Renal cortical epithelial cell (primary cell): ENCODE data around the gene FAT1. TPM values are rescaled to one million over a fixed set of nuclear protein-coding genes. Genes with fewer than 3 reads are reported as not detected.
"Not testable (repeated sequence)": the region's sequence is repeated elsewhere in the genome, so short reads cannot be mapped to it uniquely, and the experiment has no call there.

ENCODE experiments used
- DNase-seq: peaks from one replicate; pipeline ENCODE4 v3.0.0-alpha.2; 2011; ENCODE audit warnings: low read depth
- total RNA-seq: library from RNA; depleted of rRNA; stranded (reverse); fragments of >200 nt; gene quantifications from 2 replicates; pipeline ENCODE4 v1.2.3, GENCODE V29; 2014

The FAT1 gene
- total RNA-seq, 1 donor from 2014 or later: 594 TPM

DNA sequence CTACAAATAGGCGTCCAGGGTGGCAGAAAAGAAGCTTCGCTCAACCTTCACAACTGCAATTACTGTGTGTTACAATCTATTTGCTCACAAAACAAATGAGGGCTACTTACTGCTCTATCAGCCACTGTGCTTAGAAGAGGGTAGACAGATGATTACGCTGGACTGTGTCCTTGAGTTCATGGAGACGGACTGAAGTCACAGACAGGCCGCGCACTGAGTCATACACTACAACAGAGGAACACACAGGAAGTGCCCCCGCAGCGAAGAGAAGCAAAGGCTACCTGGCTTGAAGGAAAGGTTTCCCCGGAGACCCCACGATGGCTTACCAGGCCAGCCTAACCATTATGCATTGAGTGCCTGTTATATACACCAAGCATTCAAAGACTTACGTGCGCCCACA is 25.6 kb downstream of the FAT1 start:
- DNase-seq: no peak

DNA sequence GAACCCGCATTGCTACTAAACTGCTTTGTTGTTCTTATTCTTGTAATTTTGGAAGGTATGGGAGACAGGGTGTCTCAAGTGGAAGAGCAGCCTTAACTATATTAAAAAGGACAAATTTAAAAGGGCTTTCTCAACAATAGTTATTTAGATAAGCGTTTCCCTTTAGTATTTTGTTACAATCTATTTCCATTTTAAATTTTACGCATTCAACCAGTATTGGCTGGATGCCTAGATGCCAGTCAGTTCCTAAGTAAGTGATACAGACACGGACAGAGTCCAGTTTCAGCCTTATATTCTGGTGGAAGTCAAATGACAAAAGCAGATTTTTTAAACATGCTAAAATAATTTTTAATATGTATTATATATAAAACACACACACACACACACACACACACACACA is 28.3 kb downstream of the FAT1 start:
- DNase-seq: no peak

DNA sequence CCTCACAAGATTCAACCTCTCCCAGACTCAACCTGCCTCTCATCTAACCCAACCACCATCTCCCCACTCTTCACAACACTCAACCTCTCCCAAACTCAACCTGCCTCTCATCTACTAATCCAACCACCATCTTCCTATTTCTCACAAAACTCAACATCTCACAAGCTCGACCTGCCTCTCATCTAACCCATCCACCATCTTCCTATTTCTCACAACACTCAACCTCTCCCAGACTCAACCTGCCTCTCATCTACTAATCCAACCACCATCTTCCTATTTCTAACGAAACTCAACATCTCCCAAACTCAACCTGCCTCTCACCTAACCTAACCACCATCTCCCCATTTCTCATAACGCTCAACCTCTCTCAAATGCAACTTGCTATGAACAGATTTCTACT is 29.8 kb downstream of the FAT1 start:
- DNase-seq: no peak

DNA sequence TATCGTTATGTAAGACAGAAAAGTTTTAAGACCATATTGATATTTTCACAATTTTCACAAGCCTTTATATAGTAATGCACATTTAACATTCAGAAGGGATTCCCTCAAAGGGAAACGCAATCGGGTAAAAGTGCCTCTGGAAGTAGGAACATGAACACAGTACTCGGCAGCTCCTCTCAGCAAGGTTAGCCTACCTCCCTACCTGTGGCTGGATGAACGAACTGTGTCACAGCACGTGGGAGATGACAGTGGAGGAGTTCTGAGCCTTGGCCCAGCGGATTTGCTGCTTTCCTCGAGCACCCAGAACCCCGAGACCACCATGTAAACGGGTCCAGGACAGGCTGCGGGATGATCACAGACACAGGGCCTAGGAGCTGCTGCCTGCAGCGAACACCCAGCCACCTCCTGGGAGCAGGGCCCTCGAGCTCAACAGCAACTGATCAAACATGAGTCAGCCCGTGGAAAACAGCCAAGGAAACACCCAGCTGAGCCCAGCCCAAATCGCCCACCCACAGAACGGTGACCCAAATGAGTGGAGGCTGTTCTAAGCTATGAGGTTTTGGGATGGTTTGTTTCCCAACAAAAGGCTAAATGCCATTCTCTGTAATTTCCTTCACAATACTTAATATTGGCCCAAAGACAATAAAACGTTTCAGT is 30.4 kb downstream of the FAT1 start:
- DNase-seq: peak; percentile 93

DNA sequence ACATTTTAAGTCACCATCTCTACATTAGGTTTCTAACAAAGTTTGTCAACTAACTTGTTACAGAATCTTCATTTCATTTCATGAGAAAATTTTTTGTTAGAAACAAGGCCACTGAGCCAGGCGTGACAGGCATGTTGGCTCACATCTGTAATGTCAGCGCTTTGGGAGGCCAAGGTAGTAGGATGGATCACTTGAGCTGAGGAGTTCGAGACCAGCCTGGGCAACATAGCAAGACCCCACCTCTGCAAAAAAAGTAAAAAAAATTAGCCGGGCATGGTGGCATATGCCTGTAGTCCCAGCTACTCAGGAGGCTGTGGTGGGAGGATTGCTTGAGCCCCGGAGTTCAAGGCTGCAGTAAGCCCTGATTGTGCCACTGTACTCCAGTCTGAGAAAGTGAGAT is 32.3 kb downstream of the FAT1 start:
- DNase-seq: no peak

DNA sequence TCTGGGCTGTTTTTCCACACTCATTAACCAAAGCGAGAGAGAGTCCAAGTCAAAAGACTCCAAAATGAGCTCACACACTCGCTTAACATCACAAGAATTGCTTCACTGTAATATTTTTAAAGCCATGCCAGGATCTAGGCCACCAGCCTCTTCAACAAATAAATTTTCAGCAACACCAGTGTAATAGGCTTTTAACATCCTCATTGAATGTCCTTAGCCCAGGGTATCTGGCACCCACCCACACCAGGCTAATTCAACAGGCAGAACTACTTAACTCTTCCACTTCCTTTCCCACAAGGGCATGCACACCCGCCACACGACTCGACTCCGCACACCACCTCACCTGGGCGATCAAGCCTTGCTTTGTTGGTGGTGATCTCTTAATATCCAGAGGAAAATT is 34.2 kb downstream of the FAT1 start:
- DNase-seq: peak; percentile 92

DNA sequence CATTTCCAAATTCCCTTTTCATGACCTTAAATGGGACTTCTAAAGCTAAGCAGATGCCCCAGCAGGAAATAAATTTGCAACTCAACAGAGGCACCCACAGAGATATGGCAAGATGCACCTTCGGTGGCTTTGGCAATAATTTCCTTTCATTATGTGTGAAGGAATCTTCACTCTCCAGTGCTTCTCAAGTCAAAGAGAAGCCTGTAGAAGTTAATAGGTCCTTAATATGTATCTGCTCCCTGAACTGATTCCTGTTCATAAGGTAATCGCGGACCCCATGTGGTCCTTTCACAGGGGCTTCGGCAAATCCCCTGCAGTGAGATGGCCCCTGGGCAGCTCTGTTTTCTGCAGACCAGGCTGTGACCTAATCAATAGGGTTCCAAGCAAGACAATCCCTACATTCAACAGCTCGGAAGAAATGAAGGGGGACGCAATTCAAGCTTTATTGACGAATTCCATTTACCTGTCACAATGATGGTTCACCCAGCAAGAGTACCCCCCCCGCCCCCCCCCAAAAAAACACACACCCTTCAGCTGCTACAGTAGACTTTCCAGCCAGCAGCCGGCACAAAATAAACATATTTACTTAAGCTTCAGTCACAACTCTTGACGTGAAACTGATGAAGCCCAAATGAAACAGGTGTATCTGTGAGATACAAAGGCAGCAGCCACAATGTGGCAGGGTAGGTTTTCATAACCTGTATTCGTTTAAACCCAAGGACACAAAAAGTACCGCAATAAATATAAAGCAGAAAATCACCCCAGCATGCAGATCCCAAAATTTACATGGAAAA is 35.3 kb downstream of the FAT1 start:
- peak; percentile 44 for DNase-seq

DNA sequence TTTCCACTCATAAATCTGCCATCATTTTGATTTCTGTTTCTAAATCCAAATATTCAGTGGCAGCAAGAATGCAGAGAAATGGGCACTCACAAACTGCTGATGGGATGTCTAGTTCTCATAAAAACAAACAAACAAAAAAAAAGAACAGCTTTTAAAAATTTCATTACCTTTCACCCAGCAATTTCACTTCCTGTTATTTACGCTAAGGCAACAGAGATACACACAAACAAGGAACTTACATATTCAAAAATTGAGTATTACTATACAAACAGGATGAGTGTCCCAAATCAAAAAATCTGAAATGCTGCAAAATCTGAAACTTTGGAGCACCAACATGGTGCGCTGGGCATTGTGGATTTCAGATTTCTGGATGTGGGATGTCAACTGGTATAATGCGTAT is 36.4 kb downstream of the FAT1 start:
- DNase-seq: no peak

DNA sequence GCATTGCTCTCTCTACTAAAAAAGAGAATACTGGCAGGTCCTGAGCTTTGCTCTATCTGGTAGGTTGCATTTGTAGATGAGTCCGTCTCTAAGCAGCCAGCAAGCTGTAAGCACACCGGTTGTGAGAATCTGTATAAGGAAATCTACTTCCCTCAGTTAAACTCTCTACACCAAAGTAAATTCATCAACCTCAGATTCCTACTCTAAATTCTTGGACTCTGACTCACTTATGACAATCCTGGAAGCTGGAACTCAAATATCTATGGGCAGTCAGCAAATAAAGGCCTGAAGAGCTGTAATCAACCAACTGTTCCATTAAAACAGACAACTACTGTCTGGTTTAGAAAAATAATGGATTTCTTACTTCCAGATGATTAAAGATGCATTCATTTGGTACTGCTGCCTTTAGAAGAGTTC is 37.9 kb downstream of the FAT1 start:
- DNase-seq: peak; percentile 99

DNA sequence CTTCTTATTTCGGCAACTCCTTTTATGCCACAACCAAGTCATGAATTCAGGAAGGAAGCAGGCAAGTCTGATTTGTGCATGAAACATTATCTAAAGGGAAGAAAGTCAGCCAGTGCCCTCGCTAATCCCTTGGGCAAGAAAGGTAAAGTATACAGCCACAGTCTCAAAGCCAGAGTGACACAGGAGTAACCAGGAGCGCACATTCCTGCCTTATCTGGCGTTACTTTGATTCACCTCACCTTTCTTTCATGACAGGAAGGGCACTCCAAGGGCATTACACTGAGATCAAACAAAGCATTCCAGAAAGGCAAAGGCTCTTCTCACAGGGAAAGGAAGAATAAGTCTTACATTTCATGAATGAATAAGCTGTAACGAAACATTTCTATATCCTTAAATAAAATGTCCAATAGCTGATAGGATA is 38.8 kb downstream of the FAT1 start:
- peak; percentile 54 for DNase-seq

DNA sequence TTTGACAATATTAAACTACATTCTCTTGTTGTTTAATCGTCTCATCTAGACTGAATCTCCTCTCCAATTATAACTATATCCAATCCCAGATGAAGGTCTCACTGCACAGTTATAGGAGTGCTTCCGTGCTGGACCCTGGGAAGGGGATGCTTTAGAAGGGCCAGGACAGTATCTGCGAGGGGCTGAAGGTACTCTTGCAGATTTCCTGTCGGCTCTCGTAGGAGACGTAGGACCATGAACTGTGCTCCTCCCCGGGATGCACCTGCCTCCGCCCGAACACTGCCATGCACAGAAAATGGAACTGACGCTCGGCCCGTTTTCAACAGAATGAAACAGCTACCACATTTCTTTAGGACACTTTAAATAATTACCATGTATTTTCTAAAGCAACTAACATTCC is 39.4 kb downstream of the FAT1 start:
- no peak for DNase-seq

DNA sequence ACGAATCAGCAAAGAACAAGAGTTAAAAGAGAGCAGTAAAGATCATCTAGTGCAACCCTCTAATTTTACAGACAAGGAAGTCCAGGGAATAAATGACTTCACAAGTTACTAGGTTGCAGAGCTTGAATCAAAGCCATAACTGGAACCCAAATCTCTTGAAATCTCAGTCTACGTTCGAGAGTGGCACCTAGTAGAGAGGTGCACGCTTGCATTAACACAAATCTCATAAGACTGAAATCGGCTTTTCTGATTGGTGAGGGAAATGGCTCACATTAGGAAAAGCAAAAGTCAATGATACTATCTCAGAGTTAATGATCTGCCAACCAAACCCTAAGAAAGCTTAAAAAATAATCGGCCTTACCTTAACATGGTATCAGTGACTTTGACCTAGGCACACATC is 43.0 kb downstream of the FAT1 start:
- DNase-seq: no peak

DNA sequence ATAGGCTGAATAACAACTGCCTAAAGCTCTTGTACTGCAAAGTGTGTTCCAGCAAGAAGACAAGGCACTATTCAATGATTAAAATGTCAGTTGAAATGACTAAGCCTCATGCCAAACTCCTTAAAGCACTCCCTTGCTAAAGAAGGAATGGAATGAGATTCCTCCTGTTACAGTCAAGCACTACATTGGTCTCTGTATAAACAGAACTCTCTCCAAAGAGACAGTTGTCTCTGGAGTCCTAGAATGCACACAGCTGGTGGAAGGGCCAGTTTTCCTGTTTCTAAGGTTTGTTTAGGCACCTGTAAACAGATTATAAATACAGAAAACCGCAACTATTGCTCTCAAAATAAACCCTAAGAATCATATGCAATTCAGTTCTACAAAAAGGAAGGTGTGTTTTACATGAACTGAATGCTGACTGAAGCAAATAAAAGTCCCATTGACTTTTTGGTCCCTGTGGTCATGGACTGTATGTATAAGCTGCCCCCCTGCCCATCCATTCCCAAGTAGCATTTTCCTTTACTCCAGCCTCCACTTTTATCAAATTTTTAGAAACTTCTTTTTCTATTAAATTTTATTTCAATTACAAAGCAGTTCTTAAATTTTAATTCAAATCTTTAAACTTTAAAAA is 47.0 kb downstream of the FAT1 start:
- DNase-seq: peak; percentile 98

DNA sequence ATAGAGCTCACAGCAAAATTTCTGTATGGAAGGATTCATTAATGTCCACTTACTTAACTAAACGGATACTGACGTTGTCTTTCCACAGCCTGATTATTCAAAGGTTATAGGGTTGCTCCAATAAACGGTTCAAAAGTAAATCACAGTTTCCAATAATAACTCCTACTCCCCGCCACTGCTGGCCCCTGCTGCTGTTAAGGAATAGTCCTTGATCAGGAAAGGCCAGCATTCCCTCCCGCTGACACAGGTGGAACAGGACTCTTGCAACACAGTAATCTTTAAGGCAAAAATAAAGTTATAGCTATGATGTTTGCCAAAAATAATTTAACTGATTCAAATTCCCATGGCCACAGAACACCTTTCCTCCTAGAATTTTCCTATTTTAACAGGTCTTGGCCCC is 53.9 kb downstream of the FAT1 start:
- DNase-seq: no peak

DNA sequence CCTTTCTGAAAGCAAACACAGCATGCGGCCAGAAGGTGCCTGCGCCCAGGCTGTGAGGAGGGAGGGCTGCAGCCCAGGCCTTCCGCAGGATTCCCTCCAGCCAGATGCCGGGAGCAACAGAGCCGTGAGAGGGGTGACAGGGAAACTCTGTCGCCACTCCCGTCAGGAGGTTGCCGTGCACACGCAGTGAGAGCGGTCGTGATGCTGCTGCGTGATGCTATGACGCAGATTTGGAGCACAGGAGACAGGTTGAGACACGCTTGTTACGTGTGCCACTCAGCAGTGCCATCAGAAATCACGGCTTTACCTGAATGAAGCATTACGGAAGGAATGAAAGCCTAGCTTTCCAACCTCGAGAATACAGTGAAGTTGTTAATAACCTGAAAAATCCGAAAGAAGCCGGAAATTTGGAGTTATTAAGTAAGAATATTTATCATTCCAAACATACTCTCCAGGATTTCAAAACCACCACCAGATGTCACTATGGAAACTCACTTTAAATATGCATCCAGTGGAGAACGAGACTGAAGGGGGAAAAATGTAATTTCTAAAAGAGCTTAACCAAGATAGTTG is 54.4 kb downstream of the FAT1 start:
- DNase-seq: peak; percentile 65

DNA sequence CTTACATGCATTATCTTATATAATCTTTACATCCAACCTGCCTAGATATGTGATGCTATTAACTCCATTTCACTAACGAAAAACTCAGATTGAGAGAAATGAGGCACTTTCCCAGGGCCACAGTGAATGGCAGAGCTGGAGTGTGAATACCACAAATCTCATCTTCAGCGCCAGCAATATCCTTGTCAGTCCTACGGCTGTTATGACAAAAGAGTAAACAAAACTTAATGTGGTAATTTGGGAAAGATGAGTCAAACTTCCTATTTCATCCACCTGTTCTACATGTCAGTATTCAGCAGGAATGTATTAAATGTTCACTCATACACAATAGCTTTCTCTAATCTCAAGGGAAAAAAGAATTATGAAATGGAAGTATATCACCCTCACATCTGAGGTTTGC is 56.9 kb downstream of the FAT1 start:
- DNase-seq: peak; percentile 51

DNA sequence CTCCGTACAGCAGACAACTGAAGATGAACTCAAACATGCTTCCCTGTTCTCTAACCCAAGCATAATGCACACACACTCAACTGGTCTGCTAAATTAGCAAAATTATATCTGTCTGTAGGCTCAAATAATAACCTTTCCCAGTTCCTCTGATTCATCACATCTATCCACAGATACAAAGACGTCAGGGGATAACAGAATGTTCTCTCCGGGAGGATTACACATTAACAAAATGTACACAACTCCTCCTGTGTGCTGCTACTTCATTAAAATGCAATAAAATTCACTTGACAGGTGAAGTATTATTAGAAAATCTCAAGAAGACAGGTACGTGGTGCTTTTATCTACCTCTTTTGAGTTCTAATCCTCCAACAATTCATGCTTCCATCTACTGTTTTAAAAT is 57.4 kb downstream of the FAT1 start:
- DNase-seq: peak; percentile 92

DNA sequence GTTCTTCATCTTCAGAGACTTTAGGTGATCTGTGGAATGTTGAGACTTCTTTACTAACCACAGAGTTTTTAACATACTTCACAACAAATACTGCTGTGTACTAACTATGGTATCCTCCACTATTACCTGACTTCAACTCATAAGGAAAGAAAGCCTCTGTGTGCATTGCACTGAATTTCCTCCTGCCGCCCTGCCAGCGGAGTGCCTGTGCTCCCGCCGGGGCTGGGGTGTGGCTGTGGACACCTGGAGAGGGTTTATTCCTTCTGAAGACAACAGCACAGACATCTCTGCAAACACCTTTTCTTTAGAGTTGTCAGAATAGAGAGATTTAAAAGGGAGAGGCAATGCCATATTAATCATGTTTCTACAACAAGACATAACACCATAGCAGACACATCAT is 63.3 kb downstream of the FAT1 start:
- no peak for DNase-seq

DNA sequence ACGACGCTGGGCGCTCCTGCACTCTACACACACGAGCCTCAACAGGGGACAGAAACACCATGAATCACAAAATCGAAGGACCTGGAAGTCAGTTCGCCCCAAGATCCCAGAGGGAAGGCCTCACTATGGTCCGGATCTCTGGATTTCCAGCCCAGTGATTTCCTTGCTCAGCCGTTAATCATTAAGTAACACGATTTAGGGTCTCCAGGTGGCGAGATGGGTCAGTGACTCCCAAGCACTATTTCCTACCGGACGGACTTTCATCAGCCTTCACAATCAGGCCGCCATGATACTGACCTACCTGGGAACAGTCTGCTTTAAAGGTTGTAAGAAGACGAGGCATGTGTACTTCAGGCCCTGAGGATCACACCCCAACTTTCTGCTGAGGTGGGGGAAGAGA is 63.7 kb downstream of the FAT1 start:
- peak; percentile 55 for DNase-seq

DNA sequence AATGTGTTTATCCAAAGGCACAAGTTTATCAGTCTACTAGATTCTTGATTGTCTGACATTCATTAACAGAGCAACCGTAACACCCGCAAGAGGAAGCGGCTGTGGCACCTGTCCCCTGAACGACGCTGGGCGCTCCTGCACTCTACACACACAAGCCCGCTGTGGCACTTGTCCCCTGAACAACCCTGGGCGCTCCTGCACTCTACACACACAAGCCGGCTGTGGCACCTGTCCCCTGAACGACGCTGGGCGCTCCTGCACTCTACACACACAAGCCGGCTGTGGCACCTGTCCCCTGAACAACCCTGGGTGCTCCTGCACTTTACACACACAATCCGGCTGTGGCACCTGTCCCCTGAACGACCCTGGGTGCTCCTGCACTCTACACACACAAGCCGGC is 64.2 kb downstream of the FAT1 start:
- not testable (repeated sequence) for DNase-seq

DNA sequence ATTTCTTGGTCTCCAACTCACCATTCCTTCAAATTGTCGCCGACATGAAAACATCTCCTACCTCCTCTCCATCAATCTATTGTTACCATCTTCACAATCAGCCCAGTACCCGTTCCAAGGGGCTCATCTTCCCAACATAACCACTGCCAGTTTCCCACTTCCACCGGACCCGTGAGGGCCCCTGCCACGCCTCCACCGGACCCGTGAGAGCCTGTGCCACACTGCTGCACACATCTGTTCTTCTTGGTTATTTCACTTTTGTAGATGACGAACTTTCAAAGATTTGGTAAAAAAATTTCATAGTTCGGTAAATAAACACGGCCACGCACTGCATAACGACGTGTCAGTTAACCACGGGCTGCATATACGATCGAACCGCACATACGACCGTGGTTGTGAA is 65.0 kb downstream of the FAT1 start:
- DNase-seq: no peak

DNA sequence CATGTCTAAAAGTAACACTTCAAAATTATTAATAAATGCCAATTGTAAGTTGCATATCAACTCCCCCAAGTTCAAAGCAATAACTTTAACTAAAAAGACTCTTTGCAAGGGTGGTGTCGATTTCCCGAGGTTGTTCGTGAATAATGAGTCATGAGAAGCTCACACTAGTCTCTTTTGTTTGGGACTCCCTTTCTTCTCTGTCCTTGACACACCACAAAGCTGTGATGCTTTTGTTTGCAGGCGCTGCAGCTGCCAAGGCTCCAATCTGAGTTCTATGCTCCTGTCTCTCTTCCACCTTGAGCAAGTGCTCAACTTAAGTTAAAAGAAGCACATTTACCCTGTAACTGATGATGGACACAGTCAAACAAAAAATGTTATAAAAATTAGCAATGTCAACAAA is 65.9 kb downstream of the FAT1 start:
- no peak for DNase-seq

DNA sequence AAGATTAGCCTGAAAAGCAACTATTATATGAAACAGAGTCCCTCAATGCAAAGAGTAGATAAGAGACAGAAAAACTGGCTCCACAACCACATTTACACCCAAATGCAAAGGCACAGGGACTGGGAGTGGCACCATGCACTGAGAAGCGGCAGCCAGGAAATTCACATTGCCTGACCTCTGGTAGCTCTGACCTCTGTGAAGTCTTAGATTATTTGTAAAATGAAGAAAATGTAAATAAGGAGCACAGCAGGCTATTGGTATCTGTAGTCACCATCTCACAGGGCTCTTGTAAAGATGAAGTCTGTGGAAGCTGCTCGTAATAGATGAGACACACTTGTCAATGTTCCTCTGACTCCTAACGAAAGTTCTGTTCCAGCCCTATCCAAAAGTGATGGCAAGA is 69.7 kb downstream of the FAT1 start:
- DNase-seq: no peak
